Stomach (tissue), 9 donors: ENCODE results near the gene ANKRD53. TPM values are rescaled to one million over a fixed set of nuclear protein-coding genes. Genes with fewer than 3 reads are reported as not detected.

Experiments used
- DNase-seq, 2 donors: peaks; one replicate each; pipeline versions ENCODE4 v3.0.0 to v3.0.0-alpha.2; 2013 to 2019
- H3K27ac ChIP-seq, 5 donors: fragments of 200-600 bp in 4 of 5; sonication (generic) in 4 of 5; one replicate each; pipeline ENCODE4 v1.5.1; 2013 to 2019; ENCODE audit warnings: mild to moderate bottlenecking in 1 of 5, moderate library complexity in 1 of 5
- H3K27me3 ChIP-seq, 3 donors: fragments of 200-600 bp; sonication (generic); one replicate each; pipeline ENCODE4 v1.5.1; 2017 to 2019; ENCODE audit warnings: mixed run types in 1 of 3
- H3K36me3 ChIP-seq, 4 donors: fragments of 200-600 bp; sonication (generic); 1 replicate in 3 of 4; 2 replicates in 1 of 4; pipeline ENCODE4 v1.5.1; 2016 to 2019
- H3K4me1 ChIP-seq, 4 donors: fragments of 200-600 bp; sonication (generic); one replicate each; pipeline ENCODE4 v1.5.1; 2016 to 2019
- H3K4me3 ChIP-seq, 4 donors: fragments of 200-600 bp; sonication (generic) in 3 of 4; one replicate each; pipeline ENCODE4 v1.5.1; 2016 to 2019; ENCODE audit warnings: mild to moderate bottlenecking in 1 of 4
- H3K9me3 ChIP-seq, 4 donors: fragments of 200-600 bp; sonication (generic); one replicate each; pipeline ENCODE4 v1.5.1; 2016 to 2019
- CTCF ChIP-seq, 7 experiments: fragments of 450-650 bp in 4 of 7; fragments of 200-600 bp in 3 of 7; sonication (generic) in 3 of 7; IDR thresholded peaks; one replicate each; pipeline ENCODE4 v1.5.1; 2016 to 2019; ENCODE audit warnings: antibody characterized with exemption in 7 of 7, control low read depth in 2 of 7, mild to moderate bottlenecking in 1 of 7
- EP300 ChIP-seq: sonication (generic); formaldehyde crosslinking; IDR thresholded peaks from one replicate; pipeline ENCODE4 v1.6.1; 2017; ENCODE audit warnings: antibody characterized with exemption
- POLR2A ChIP-seq, 4 donors: fragments of 450-650 bp; IDR thresholded peaks; one replicate each; pipeline ENCODE4 v1.6.1; 2016; ENCODE audit warnings: antibody characterized with exemption in 4 of 4, control low read depth in 2 of 4, mild to moderate bottlenecking in 1 of 4, moderate library complexity in 1 of 4
- POLR2AphosphoS5 ChIP-seq, 3 donors: sonication (generic); formaldehyde crosslinking; IDR thresholded peaks; one replicate each; pipeline ENCODE4 v1.6.1; 2016; ENCODE audit warnings: antibody characterized with exemption in 3 of 3
- WGBS, 5 donors: extraction: QIAGEN DNeasy Blood & Tissue Kit in 3 of 5; methylation state at CpG; one replicate each; pipeline versions ENCODE4 v1.1.5 to v1.1.7; 2013 to 2018; 5-methylcytosine and 5-hydroxymethylcytosine counted together
- intact Hi-C: fragments of 100-400 bp; cut with DNase I; formaldehyde crosslinking; loops from one replicate; pipeline ENCODE4 v1.15.1; 2023; ENCODE audit warnings: low total_unique reads
- polyA plus RNA-seq, 3 donors: library from polyadenylated mRNA; stranded (reverse); fragments of 200-250 nt; gene quantifications; one replicate each; pipeline ENCODE4 v1.2.3, GENCODE V29; 2013
- total RNA-seq, 5 donors: library from RNA; depleted of rRNA; stranded (reverse); fragments of >200 nt; gene quantifications; one replicate each; pipeline versions ENCODE4 v1.1.0 to v1.2.3, GENCODE V29; 2014 to 2016
- donor health status: healthy with polysubstance abuse.
- donor health status: Bipolar disorder and iron deficiency.
- donor health status: healthy.

ANKRD53 gene
- total and polyA plus RNA-seq, 8 donors: 0.45 to 2.3 (median 1.1) TPM; not detected in 4

GRCh38 chr2:71000780-71001591 lies 22.6 kb downstream of the ANKRD53 start:
- peak overlapping the region in 1 of 5 donors; percentile 18 for H3K27ac ChIP-seq
- intact Hi-C loops: no loop called here
- WGBS, 5 donors: 22 to 26% (median 25%) methylated on average over 19 to 21 of the region's 21 CpGs

GRCh38 chr2:71001592-71001927 lies 23.1 kb downstream of the ANKRD53 start:
- H3K4me1 ChIP-seq: peaks cover 0 to 14% (median 11%) of the 10 kb centered on the region in 4 donors
- WGBS, 5 donors: 72 to 86% (median 77%) methylated on average over 5 of the region's 5 CpGs
- H3K36me3 ChIP-seq: no peaks in the 10 kb centered on the region
- no peaks in the 10 kb centered on the region for H3K27me3 ChIP-seq
- no peak overlapping the region for H3K4me3 ChIP-seq
- DNase-seq: no peak
- H3K9me3 ChIP-seq: no peaks in the 10 kb centered on the region
- TF ChIP-seq POLR2A (IDR thresholded peaks at IDR 0.05) (no peak), POLR2AphosphoS5 (IDR thresholded peaks at IDR 0.05) (no peak), EP300 (no peak), CTCF (IDR thresholded peaks at IDR 0.05) (no peak)
- intact Hi-C loops: no loop called here
- H3K27ac ChIP-seq: no peak overlapping the region

More at GRCh38 chr2:71000780-71001591, 22.6 kb downstream of the ANKRD53 start:
- peak in 5 of 7 experiments; percentile 59 to 93 (median 90) for TF ChIP-seq CTCF (IDR thresholded peaks at IDR 0.05)
- peak in 1 of 3 donors; percentile 54 for TF ChIP-seq POLR2AphosphoS5 (IDR thresholded peaks at IDR 0.05)
- TF ChIP-seq POLR2A (IDR thresholded peaks at IDR 0.05): no peak
- no peaks in the 10 kb centered on the region for H3K9me3 ChIP-seq
- no peaks in the 10 kb centered on the region for H3K36me3 ChIP-seq
- peaks cover 0 to 14% (median 11%) of the 10 kb centered on the region in 4 donors for H3K4me1 ChIP-seq
- no peaks in the 10 kb centered on the region for H3K27me3 ChIP-seq
- peak; percentile 80 to 90 for DNase-seq
- peak overlapping the region; percentile 19 to 41 (median 24) for H3K4me3 ChIP-seq

GRCh38 chr2:71001981-71002570 lies 23.6 kb downstream of the ANKRD53 start:
- Histone ChIP-seq H3K4me3 (no peak overlapping the region), H3K36me3 (no peaks in the 10 kb centered on the region), H3K4me1 (peaks cover 0 to 14% (median 11%) of the 10 kb centered on the region in 4 donors), H3K9me3 (no peaks in the 10 kb centered on the region), H3K27me3 (no peaks in the 10 kb centered on the region), H3K27ac (no peak overlapping the region)
- DNase-seq: peak in 1 of 2 donors; percentile 39
- intact Hi-C loops: no loop called here
- WGBS, 5 donors: 35 to 56% (median 43%) methylated on average over 9 to 11 of the region's 11 CpGs
- TF ChIP-seq POLR2A (IDR thresholded peaks at IDR 0.05) (no peak), POLR2AphosphoS5 (IDR thresholded peaks at IDR 0.05) (no peak), EP300 (no peak), CTCF (IDR thresholded peaks at IDR 0.05) (no peak)

DNA sequence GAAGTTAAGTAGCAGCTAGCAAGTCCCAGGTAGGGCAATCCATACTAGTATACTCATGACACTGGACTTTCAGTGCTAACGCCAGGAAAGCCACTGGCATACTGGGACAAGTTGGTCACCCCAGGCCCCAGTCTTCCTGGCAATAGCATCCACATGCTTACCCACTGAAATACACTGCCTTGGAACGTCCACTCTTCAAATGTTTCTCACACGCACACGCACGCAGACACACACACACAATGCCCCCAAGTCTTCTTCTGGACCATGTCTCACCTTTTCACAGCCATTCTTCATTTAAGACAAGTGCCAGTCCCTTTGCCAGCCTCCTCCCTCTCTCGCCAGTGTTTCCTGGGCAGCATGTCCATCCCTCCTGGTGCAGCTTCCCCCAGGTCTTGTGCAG lies 25.0 kb downstream of the ANKRD53 start:
- DNase-seq: no peak
- Histone ChIP-seq H3K36me3 (no peaks in the 10 kb centered on the region), H3K4me1 (peaks cover 0 to 14% (median 11%) of the 10 kb centered on the region in 4 donors), H3K27me3 (no peaks in the 10 kb centered on the region), H3K9me3 (no peaks in the 10 kb centered on the region), H3K4me3 (no peak overlapping the region), H3K27ac (no peak overlapping the region)
- WGBS, 5 donors: 76 to 87% (median 84%) methylated on average over 6 of the region's 6 CpGs
- intact Hi-C loops: no loop called here
- TF ChIP-seq CTCF (IDR thresholded peaks at IDR 0.05) (no peak), POLR2A (IDR thresholded peaks at IDR 0.05) (no peak), EP300 (no peak), POLR2AphosphoS5 (IDR thresholded peaks at IDR 0.05) (no peak)
